ENCODE measurements around the gene MKNK1.

The MKNK1 gene

GRCh38 chr1:46595127-46595526, 8.9 kb downstream of the MKNK1 start:
- peak; percentile 80 for DNase-seq

GRCh38 chr1:46594063-46594462, 10.0 kb downstream of the MKNK1 start:
- DNase-seq, result no peak

DNA sequence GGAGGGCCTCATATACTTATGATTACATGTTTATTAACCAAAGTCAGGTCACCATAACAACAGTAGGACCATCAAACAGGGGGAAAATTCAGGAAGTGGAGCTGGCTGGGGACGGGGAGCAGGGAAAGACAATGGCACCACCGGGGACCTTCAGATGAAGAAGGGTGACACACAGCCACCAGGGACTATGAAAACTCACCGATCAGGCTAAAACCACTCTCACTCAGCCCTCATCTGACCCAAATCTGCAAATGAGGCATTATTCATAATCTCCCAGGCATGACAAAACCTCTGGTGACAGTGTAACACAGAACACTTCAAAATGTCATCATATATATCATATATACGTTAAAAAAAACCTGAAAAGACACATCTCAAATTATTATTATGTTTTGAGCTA, 11.2 kb downstream of the MKNK1 start:
- DNase-seq, result no peak

- no peak for DNase-seq
Observed at GRCh38 chr1:46589529-46589928, 14.5 kb downstream of the MKNK1 start.

- DNase-seq, result peak; percentile 53
Observed at GRCh38 chr1:46587069-46587468, 17.0 kb downstream of the MKNK1 start.

- DNase-seq, result no peak
Observed at GRCh38 chr1:46585312-46585938, 18.6 kb downstream of the MKNK1 start.

DNA sequence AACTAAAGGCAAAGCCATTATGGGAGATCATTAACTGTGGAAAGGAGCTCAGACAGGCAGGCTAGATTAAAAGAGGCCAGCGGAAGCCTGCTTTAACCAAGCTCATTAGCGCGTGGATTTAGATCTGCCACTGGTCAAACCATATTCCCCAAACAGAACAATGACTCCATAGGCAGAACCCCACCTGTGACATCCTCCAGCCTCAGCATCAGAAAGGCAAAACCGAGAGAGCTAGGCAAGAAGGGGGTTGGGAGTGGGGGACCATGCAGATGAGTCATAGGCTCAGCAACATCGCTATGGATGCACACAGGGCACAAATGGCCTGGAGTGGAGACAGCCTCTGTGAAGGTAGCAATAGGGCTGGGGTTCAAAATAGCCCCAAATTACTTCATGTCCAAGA, 20.6 kb downstream of the MKNK1 start:
- no peak for DNase-seq

DNA sequence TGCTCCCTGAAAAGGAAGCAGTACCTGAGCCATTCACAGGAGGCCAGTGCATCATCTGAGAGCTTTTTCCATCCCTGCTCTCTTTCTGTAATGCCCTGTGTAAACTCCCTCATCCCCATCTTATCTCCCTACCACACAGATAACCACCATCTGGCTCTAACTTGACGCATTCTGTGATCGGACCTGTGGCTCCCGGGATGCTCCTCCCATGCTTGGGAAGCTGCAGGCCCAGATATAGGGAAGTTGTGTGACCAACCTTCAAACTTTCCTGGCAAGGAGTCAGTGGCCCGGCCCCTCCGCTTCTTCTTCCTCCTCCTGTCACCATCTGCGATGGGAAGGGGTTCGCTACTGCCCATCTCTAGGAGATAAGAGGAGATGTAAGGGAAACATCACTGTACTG, 21.1 kb downstream of the MKNK1 start:
- no peak for DNase-seq

- DNase-seq, result no peak
Observed at GRCh38 chr1:46581681-46582455, 22.2 kb downstream of the MKNK1 start.

- no peak for DNase-seq
Observed at GRCh38 chr1:46580140-46580903, 23.7 kb downstream of the MKNK1 start.

DNA sequence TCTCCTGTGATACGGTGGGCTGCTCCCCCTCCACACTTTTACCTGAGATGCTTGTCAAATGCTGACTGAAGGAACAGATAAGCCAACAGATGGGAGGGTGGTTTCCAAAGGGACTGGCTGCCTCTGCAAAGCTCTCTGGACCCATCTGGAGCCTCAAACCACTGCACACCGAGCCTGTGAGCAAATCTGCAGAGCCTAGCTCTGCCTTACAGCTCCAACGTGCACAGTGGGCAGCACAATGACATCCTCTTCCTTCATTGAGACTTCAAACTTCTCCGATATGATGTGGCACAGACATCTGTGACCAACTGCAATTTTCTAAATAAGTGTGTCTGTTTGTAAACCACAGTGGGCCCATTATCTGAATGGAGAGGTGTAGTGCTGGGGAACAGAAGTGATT, 26.4 kb downstream of the MKNK1 start:
- no peak for DNase-seq

GRCh38 chr1:46576596-46576995, 27.5 kb downstream of the MKNK1 start:
- DNase-seq, result no peak

GRCh38 chr1:46575778-46576177, 28.3 kb downstream of the MKNK1 start:
- DNase-seq, result no peak

DNA sequence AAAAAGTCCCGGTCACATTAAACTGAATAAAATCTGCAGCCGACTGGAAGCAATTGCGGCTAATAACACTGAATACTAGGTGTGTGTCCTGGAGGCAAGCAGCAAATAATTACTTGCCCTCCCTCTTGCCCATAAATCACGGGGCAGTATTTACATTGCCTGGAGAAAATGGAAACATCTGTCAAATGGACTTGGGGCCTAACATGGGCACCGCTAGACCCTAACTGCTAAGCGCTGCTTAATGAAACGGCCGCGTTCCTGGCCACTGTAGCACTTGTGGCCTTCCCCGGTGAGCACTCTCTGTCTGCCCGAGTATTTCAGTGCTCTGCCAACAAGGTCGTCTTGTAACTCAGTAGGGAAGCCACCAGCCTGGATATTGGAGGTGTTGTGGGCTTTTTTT, 28.8 kb downstream of the MKNK1 start:
- DNase-seq, result no peak

GRCh38 chr1:46571691-46572225, 32.3 kb downstream of the MKNK1 start:
- DNase-seq, result no peak

- no peak for DNase-seq
Observed at GRCh38 chr1:46569884-46570725, 34.0 kb downstream of the MKNK1 start.

GRCh38 chr1:46569116-46569515, 35.0 kb downstream of the MKNK1 start:
- no peak for DNase-seq

GRCh38 chr1:46568461-46568891, 35.6 kb downstream of the MKNK1 start:
- no peak for DNase-seq

GRCh38 chr1:46563341-46563740, 40.7 kb downstream of the MKNK1 start:
- DNase-seq, result no peak

DNA sequence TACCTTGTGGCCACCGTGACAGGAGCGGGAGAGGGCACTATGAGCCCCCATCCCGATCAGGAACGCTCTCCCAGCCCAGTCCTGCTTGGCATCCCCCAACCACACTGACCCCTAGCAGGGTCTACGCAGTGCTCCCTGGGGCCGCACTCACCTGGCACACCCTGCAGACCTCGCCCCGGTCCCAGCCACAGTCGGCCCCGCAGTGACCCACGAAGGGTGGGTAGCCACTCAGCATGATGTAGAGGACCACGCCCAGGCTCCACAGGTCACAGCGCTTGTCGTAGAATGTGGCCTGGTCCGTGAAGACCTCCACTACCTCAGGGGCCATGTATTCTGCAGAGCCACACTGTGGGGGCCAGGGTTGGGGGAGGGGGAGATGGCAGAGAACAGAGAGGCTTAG, 41.6 kb downstream of the MKNK1 start:
- no peak for DNase-seq

- no peak for DNase-seq
Observed at GRCh38 chr1:46558966-46559365, 45.1 kb downstream of the MKNK1 start.

DNA sequence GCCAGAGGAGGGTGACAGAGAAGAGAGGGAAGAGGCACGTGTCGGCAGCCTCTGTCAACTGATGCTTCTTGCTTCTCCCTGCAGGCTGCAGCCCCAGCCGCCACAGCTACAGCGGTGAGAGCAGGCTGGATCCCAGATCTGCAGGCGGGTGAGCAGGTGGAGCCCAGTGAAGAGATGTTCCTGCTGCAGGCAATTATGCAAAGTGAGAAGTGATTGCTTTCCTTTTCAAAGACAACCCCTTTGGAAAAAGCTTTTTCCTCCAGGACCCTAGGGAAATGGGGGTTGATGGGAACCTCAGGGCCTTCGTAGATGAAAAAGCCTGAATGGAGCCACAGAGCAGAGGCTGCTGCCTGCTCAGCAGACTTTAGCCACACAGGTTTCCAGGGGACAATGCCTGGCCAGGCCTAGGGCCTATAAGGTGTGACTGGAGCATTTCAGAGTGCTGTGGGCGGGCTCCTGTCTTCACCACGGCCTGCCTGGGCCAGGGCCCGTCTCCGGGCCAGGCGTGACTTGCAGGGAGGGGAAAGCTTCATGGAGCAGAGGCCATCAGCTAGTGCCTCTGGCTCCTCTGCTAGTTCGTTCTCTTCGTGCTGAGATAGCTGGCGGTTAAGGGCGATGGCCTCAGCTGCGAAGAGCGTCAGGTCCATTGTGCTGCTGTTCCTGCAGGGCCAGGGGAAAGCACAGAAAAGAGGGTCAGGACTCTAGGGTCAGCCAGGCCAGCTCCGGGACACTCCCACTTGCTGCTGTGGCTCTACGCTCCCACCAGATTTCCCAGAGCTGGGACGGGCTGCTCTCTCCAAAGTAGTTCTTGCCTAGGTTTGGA, 45.7 kb downstream of the MKNK1 start:
- no peak for DNase-seq

Data from femur (tissue), 1 donor.